ENCODE measurements around the gene ZCCHC7.

- no peak for TF ChIP-seq POLR2AphosphoS5 (IDR thresholded peaks at IDR 0.05)
- TF ChIP-seq POLR2A (IDR thresholded peaks at IDR 0.05; ENCODE audit: low read depth) = no peak
These were observed 244.5 kb downstream of the ZCCHC7 start for GRCh38 chr9:37364751-37365360.
